WTC11 (cell line): Measurements from ENCODE around the gene SYNGR1. TPM values are rescaled to one million over a fixed set of nuclear protein-coding genes. Genes with fewer than 3 reads are reported as not detected.
"Not testable (repeated sequence)": the region's sequence is repeated elsewhere in the genome, so short reads cannot be mapped to it uniquely, and the experiment has no call there.

Experiments used
- ATAC-seq: fragments of 200-7000 bp; cut with Tn5 transposase; 2 replicates; pipeline ENCODE4 v1.10.0; 2021; ENCODE audit warnings: mild to moderate bottlenecking, moderate library complexity
- CTCF ChIA-PET: fragments of 300-600 bp; sonication (Branson Sonifier 250); formaldehyde crosslinking; loops from one replicate; lab custom pipeline; 2021; ENCODE audit warnings: antibody characterized with exemption; lab: Charles Lee
- POLR2A ChIA-PET: fragments of 350-600 bp; sonication (Branson Sonifier 250); formaldehyde crosslinking; loops from one replicate; lab custom pipeline; 2021; ENCODE audit warnings: antibody characterized with exemption; lab: Charles Lee
- DNase-seq: peaks from one replicate; pipeline ENCODE4 v3.0.0; 2021; ENCODE audit warnings: low spot score
- H3K27ac Mint-ChIP-seq: 2 replicates; pipeline ENCODE4 v1.8.0; 2021; ENCODE audit warnings: mixed read lengths
- H3K27me3 Mint-ChIP-seq: 2 replicates; pipeline ENCODE4 v1.8.0; 2021; ENCODE audit warnings: low read depth, mild to moderate bottlenecking, moderate library complexity, mixed read lengths
- H3K36me3 Mint-ChIP-seq: 2 replicates; pipeline ENCODE4 v1.8.0; 2021; ENCODE audit warnings: mixed read lengths
- H3K4me1 Mint-ChIP-seq: 2 replicates; pipeline ENCODE4 v1.8.0; 2022; ENCODE audit warnings: mixed read lengths
- H3K4me3 Mint-ChIP-seq: 2 replicates; pipeline ENCODE4 v1.8.0; 2021; ENCODE audit warnings: mild to moderate bottlenecking, moderate library complexity, mixed read lengths
- H3K9me3 Mint-ChIP-seq: 2 replicates; pipeline ENCODE4 v1.8.0; 2021; ENCODE audit warnings: mixed read lengths
- AR ChIP-seq: fragments of 250-450 bp; sonication (Bioruptor Pico); IDR thresholded peaks from 2 replicates; pipeline ENCODE4 v1.9.0; 2021; ENCODE audit warnings: mild to moderate bottlenecking
- ATF2 ChIP-seq: sonication (generic); formaldehyde crosslinking; IDR thresholded peaks from 2 replicates; pipeline ENCODE4 v1.8.1; 2022; ENCODE audit warnings: low read depth, missing genetic modification reagents, borderline replicate concordance
- CREM ChIP-seq: sonication (generic); formaldehyde crosslinking; IDR thresholded peaks from 2 replicates; pipeline ENCODE4 v1.8.1; 2022; ENCODE audit warnings: mild to moderate bottlenecking, missing genetic modification reagents, moderate library complexity
- FOXK1 ChIP-seq: sonication (generic); formaldehyde crosslinking; IDR thresholded peaks from 2 replicates; pipeline ENCODE4 v1.8.0; 2022; ENCODE audit warnings: mild to moderate bottlenecking, moderate library complexity, missing genetic modification reagents
- KAT7 ChIP-seq: sonication (generic); formaldehyde crosslinking; IDR thresholded peaks from 2 replicates; pipeline ENCODE4 v1.8.1; 2023; ENCODE audit warnings: missing genetic modification reagents, mild to moderate bottlenecking, borderline replicate concordance
- MAX ChIP-seq: sonication (generic); formaldehyde crosslinking; IDR thresholded peaks from 2 replicates; pipeline ENCODE4 v1.8.0; 2022; ENCODE audit warnings: mild to moderate bottlenecking, missing genetic modification reagents
- RELA ChIP-seq: sonication (generic); formaldehyde crosslinking; IDR thresholded peaks from 2 replicates; pipeline ENCODE4 v1.8.1; 2022; ENCODE audit warnings: missing genetic modification reagents, mild to moderate bottlenecking, borderline replicate concordance
- RORB ChIP-seq: fragments of 250-450 bp; sonication (Bioruptor Pico); IDR thresholded peaks from 2 replicates; pipeline ENCODE4 v1.9.0; 2021; ENCODE audit warnings: mild to moderate bottlenecking
- SMAD3 ChIP-seq: sonication (generic); formaldehyde crosslinking; IDR thresholded peaks from 2 replicates; pipeline ENCODE4 v1.8.0; 2022; ENCODE audit warnings: missing genetic modification reagents, mild to moderate bottlenecking, borderline replicate concordance
- TCF7 ChIP-seq: sonication (generic); formaldehyde crosslinking; IDR thresholded peaks from 2 replicates; pipeline ENCODE4 v1.8.0; 2022; ENCODE audit warnings: mild to moderate bottlenecking, low read depth, missing genetic modification reagents, moderate library complexity
- ZBTB21 ChIP-seq: sonication (generic); formaldehyde crosslinking; IDR thresholded peaks from 2 replicates; pipeline ENCODE4 v1.8.1; 2023; ENCODE audit warnings: mild to moderate bottlenecking, missing genetic modification reagents, borderline replicate concordance
- ZMAT4 ChIP-seq: fragments of 250-450 bp; sonication (Bioruptor Pico); IDR thresholded peaks from 2 replicates; pipeline ENCODE4 v1.9.0; 2021; ENCODE audit warnings: mild to moderate bottlenecking
- ZNF317 ChIP-seq: sonication (generic); formaldehyde crosslinking; IDR thresholded peaks from 2 replicates; pipeline ENCODE4 v1.8.1; 2023; ENCODE audit warnings: low read depth, mild to moderate bottlenecking, moderate library complexity, missing genetic modification reagents, borderline replicate concordance
- ZNF396 ChIP-seq: fragments of 250-450 bp; sonication (Bioruptor Pico); IDR thresholded peaks from 2 replicates; pipeline ENCODE4 v1.8.0; 2021; ENCODE audit warnings: mild to moderate bottlenecking, moderate library complexity, borderline replicate concordance
- ZNF423 ChIP-seq: fragments of 250-450 bp; sonication (Bioruptor Pico); IDR thresholded peaks from 2 replicates; pipeline ENCODE4 v2.1.2; 2022; ENCODE audit warnings: mild to moderate bottlenecking, moderate library complexity
- total RNA-seq: library from RNA; stranded (reverse); gene quantifications from 3 replicates; pipeline ENCODE4 v1.2.3, GENCODE V29; 2021
- TF ChIP-seq, protein P1 (sequence below): sonication (generic); formaldehyde crosslinking; IDR thresholded peaks from 2 replicates; pipeline ENCODE4 v1.8.1; 2023; ENCODE audit warnings: mild to moderate bottlenecking, missing genetic modification reagents, moderate library complexity
- TF ChIP-seq, protein P2 (sequence below): sonication (generic); formaldehyde crosslinking; IDR thresholded peaks from 2 replicates; pipeline ENCODE4 v1.8.0; 2022; ENCODE audit warnings: mild to moderate bottlenecking, missing genetic modification reagents
- TF ChIP-seq, protein P3 (sequence below): sonication (generic); formaldehyde crosslinking; IDR thresholded peaks from 2 replicates; pipeline ENCODE4 v1.8.1; 2022; ENCODE audit warnings: mild to moderate bottlenecking, moderate library complexity, missing genetic modification reagents

The SYNGR1 gene
- total RNA-seq, 1 experiment from 2014 or later = 35.3 TPM

GRCh38 chr22:39336411-39336810, 13.4 kb upstream of the SYNGR1 start:
- TF ChIP-seq ZNF396 (CRISPR knock-in tag) = no peak
- no peak for TF ChIP-seq FOXK1 (CRISPR knock-in tag)
- no peak for TF ChIP-seq ZMAT4 (CRISPR knock-in tag)
- TF ChIP-seq RELA = no peak
- TF ChIP-seq, protein P1, sequence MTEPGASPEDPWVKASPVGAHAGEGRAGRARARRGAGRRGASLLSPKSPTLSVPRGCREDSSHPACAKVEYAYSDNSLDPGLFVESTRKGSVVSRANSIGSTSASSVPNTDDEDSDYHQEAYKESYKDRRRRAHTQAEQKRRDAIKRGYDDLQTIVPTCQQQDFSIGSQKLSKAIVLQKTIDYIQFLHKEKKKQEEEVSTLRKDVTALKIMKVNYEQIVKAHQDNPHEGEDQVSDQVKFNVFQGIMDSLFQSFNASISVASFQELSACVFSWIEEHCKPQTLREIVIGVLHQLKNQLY (CRISPR knock-in tag) = no peak
- TF ChIP-seq, protein P2, sequence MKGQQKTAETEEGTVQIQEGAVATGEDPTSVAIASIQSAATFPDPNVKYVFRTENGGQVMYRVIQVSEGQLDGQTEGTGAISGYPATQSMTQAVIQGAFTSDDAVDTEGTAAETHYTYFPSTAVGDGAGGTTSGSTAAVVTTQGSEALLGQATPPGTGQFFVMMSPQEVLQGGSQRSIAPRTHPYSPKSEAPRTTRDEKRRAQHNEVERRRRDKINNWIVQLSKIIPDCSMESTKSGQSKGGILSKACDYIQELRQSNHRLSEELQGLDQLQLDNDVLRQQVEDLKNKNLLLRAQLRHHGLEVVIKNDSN (CRISPR knock-in tag) = no peak
- TF ChIP-seq ATF2 = no peak
- no peak for TF ChIP-seq MAX
- TF ChIP-seq AR = no peak
- TF ChIP-seq, protein P3, sequence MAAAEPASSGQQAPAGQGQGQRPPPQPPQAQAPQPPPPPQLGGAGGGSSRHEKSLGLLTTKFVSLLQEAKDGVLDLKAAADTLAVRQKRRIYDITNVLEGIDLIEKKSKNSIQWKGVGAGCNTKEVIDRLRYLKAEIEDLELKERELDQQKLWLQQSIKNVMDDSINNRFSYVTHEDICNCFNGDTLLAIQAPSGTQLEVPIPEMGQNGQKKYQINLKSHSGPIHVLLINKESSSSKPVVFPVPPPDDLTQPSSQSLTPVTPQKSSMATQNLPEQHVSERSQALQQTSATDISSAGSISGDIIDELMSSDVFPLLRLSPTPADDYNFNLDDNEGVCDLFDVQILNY (CRISPR knock-in tag) = no peak
- TF ChIP-seq RORB (CRISPR knock-in tag) = no peak
- no peak for TF ChIP-seq CREM (CRISPR knock-in tag)
- no peak for TF ChIP-seq ZBTB21 (CRISPR knock-in tag)
- no peak for TF ChIP-seq ZNF423
- no peak for TF ChIP-seq ZNF317 (CRISPR knock-in tag)
- no peak for TF ChIP-seq TCF7 (CRISPR knock-in tag)
- no peak for TF ChIP-seq SMAD3
- TF ChIP-seq KAT7 (CRISPR knock-in tag) = no peak
- H3K27me3 Mint-ChIP-seq = no peaks in the 10 kb centered on the region
- H3K4me3 Mint-ChIP-seq = no peak overlapping the region
- H3K9me3 Mint-ChIP-seq = no peaks in the 10 kb centered on the region
- ATAC-seq (no peak), DNase-seq (no peak)
- no peaks in the 10 kb centered on the region for H3K36me3 Mint-ChIP-seq
- CTCF ChIA-PET = no interaction called here
- H3K27ac Mint-ChIP-seq = no peak overlapping the region
- POLR2A ChIA-PET = no interaction called here
- H3K4me1 Mint-ChIP-seq = peaks cover 5% of the 10 kb centered on the region

DNA sequence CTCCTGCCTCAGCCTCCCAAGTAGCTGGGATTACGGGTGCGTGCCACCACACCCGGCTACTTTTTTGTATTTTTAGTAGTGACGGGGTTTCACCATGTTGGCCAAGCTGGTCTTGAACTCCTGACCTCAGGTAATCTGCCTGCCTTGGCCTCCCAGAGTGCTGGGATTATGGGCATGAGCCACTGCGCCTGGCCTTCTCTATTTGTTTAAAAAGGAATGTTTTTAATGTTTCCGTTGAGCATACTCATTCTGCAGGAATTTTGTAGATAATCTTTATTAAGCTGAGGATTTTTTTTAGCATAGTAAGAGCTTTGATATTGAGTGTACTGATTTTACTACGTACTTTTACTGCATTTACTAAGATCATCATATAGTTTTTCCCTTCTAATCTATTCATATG, 10.0 kb upstream of the SYNGR1 start:
- H3K27me3 Mint-ChIP-seq, H3K36me3 Mint-ChIP-seq, H3K27ac Mint-ChIP-seq, POLR2A ChIA-PET, DNase-seq, ATAC-seq, H3K9me3 Mint-ChIP-seq, H3K4me3 Mint-ChIP-seq: not testable (repeated sequence)
- H3K4me1 Mint-ChIP-seq = peaks cover 18% of the 10 kb centered on the region
- CTCF ChIA-PET = interaction anchor here (1.0 to 3.3 kb wide), 4 partner anchors 9 to 189 kb away, joined by 3 to 16 read pairs (median 4); partner anchors contain the start of gene TAB1
